ENCODE data around the gene LAGE3. TPM values are rescaled to one million over a fixed set of nuclear protein-coding genes. Genes with fewer than 3 reads are reported as not detected.
"Not testable (repeated sequence)": the region's sequence is repeated elsewhere in the genome, so short reads cannot be mapped to it uniquely, and the experiment has no call there.

The LAGE3 gene
- total RNA-seq, 2 donors from 2014 or later = 20.2 to 27.4 TPM

GRCh38 chrX:154502098-154502497 is 23.0 kb upstream of the LAGE3 start:
- Histone ChIP-seq H3K4me3 (no peak overlapping the region), H3K36me3 (replicated peaks in 1 of 2; ENCODE audit: insufficient read depth in 1 of 2, low read depth in 2 of 2) (no peaks in the 10 kb centered on the region), H3K27ac (no peak overlapping the region), H3K9me3 (no peaks in the 10 kb centered on the region), H3K27me3 (no peaks in the 10 kb centered on the region), H3K4me1 (no peaks in the 10 kb centered on the region)
- intact Hi-C loops (cut with DNase I) = no loop called here
- TF ChIP-seq POLR2A (IDR thresholded peaks at IDR 0.05) = no peak
- TF ChIP-seq, protein P1, sequence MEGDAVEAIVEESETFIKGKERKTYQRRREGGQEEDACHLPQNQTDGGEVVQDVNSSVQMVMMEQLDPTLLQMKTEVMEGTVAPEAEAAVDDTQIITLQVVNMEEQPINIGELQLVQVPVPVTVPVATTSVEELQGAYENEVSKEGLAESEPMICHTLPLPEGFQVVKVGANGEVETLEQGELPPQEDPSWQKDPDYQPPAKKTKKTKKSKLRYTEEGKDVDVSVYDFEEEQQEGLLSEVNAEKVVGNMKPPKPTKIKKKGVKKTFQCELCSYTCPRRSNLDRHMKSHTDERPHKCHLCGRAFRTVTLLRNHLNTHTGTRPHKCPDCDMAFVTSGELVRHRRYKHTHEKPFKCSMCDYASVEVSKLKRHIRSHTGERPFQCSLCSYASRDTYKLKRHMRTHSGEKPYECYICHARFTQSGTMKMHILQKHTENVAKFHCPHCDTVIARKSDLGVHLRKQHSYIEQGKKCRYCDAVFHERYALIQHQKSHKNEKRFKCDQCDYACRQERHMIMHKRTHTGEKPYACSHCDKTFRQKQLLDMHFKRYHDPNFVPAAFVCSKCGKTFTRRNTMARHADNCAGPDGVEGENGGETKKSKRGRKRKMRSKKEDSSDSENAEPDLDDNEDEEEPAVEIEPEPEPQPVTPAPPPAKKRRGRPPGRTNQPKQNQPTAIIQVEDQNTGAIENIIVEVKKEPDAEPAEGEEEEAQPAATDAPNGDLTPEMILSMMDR (IDR thresholded peaks at IDR 0.05) = no peak
- DNase-seq (no peak), ATAC-seq (no peak)
- WGBS, 2 donors = 95% methylated on average over 2 to 8 of the region's 8 CpGs

DNA sequence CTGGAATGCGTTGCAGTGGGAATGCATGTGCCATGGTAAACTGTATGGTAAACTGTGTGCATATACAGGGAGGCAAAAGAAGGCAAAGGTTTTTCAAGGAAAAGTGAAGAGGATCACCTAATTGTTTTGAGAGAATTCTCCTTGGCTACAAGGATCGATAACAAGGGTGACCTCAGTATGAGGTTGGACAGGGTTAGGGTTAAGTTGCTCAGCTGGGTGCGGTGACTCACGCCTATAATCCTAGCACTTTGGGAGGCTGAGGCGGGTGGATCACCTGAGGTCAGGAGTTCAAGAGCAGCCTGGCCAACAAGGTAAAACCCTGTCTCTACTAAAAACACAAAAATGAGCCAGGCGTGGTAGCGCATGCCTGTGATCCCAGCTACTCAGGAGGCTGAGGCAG is 22.3 kb upstream of the LAGE3 start:
- H3K36me3 ChIP-seq (replicated peaks in 1 of 2; ENCODE audit: insufficient read depth in 1 of 2, low read depth in 2 of 2); H3K9me3 ChIP-seq; DNase-seq; intact Hi-C loops (cut with DNase I); H3K4me1 ChIP-seq; H3K27ac ChIP-seq; ATAC-seq; H3K27me3 ChIP-seq; H3K4me3 ChIP-seq: not testable (repeated sequence)
- 86 to 88% methylated on average over 2 to 7 of the region's 7 CpGs for WGBS, 2 donors

DNA sequence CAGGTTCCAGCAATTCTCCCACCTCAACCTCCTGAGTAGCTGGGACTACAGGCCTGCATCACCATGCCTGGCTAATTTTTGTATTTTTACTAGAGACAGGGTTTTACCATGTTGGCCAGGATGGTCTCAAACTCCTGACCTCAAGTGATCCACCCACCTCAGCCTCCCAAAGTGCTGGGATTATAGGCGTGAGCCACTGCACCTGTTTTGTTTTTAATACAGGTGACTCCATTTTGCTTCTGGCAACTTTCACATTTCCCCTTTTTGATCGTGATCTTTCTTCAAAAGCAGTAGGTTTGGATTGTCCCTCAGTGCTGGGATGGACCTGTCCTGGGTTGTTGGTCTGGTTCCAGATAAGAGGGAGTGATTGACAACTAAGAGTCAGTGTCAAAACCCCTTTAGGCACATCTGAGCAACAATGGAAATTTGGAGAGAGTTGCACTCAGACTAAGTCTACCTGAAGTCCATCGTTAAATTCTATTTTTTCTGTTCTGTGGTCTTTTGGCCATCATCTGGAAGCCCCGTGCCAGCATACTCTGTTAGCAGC is 17.6 kb upstream of the LAGE3 start:
- H3K4me1 ChIP-seq; H3K27me3 ChIP-seq; intact Hi-C loops (cut with DNase I); H3K9me3 ChIP-seq; DNase-seq; H3K4me3 ChIP-seq; ATAC-seq; H3K36me3 ChIP-seq (replicated peaks in 1 of 2; ENCODE audit: insufficient read depth in 1 of 2, low read depth in 2 of 2); H3K27ac ChIP-seq: not testable (repeated sequence)
- 52 to 71% methylated on average over 3 to 4 of the region's 4 CpGs for WGBS, 2 donors

- no peak overlapping the region for H3K4me3 ChIP-seq
Observed at GRCh38 chrX:154495472-154495922, 16.4 kb upstream of the LAGE3 start.

GRCh38 chrX:154494715-154495114 is 15.6 kb upstream of the LAGE3 start:
- peaks cover 1% of the 10 kb centered on the region for H3K4me1 ChIP-seq
- H3K4me3 ChIP-seq = no peak overlapping the region
- no peak for ATAC-seq
- TF ChIP-seq, protein P1 (IDR thresholded peaks at IDR 0.05) = no peak
- TF ChIP-seq POLR2A (IDR thresholded peaks at IDR 0.05) = no peak
- H3K27me3 ChIP-seq = no peaks in the 10 kb centered on the region
- no peaks in the 10 kb centered on the region for H3K36me3 ChIP-seq (replicated peaks in 1 of 2; ENCODE audit: insufficient read depth in 1 of 2, low read depth in 2 of 2)
- H3K27ac ChIP-seq = no peak overlapping the region
- 56 to 73% methylated on average over 3 of the region's 3 CpGs for WGBS, 2 donors
- H3K9me3 ChIP-seq = no peaks in the 10 kb centered on the region
- intact Hi-C loops (cut with DNase I) = no loop called here
- no peak for DNase-seq

More at GRCh38 chrX:154495472-154495922, 16.4 kb upstream of the LAGE3 start:
- H3K27ac ChIP-seq = no peak overlapping the region
- H3K9me3 ChIP-seq = no peaks in the 10 kb centered on the region
- H3K36me3 ChIP-seq (replicated peaks in 1 of 2; ENCODE audit: insufficient read depth in 1 of 2, low read depth in 2 of 2) = no peaks in the 10 kb centered on the region
- 63 to 72% methylated on average over 3 to 6 of the region's 6 CpGs for WGBS, 2 donors
- no peaks in the 10 kb centered on the region for H3K4me1 ChIP-seq
- no peaks in the 10 kb centered on the region for H3K27me3 ChIP-seq
- TF ChIP-seq, protein P1 (IDR thresholded peaks at IDR 0.05) = no peak
- TF ChIP-seq POLR2A (IDR thresholded peaks at IDR 0.05) = no peak
- DNase-seq = no peak
- ATAC-seq = no peak
- intact Hi-C loops (cut with DNase I) = no loop called here

All from body of pancreas (tissue), 4 donors.